Epithelial cell of esophagus (primary cell): ENCODE measurements around the gene DRC7.

Experiments used
- DNase-seq: peaks from one replicate; pipeline ENCODE4 v3.0.0; 2010; ENCODE audit warnings: low read depth
- H3K4me3 ChIP-seq: 2 replicates; pipeline ENCODE4 v1.5.1; 2011; ENCODE audit warnings: mild to moderate bottlenecking, low read length, control low read depth
- CTCF ChIP-seq: IDR thresholded peaks from 2 replicates; pipeline ENCODE4 v1.5.1; 2011; ENCODE audit warnings: low read depth, mild to moderate bottlenecking, low read length, control low read depth, inconsistent platforms; ENCODE audit not compliant: insufficient read depth; ENCODE audit errors: missing control alignments

Gene DRC7

GRCh38 chr16:57749101-57749692 is 54.6 kb downstream of the DRC7 start:
- H3K4me3 ChIP-seq = no peak overlapping the region
- DNase-seq = no peak
- no peak for TF ChIP-seq CTCF

GRCh38 chr16:57749856-57750452 is 55.3 kb downstream of the DRC7 start:
- no peak for DNase-seq
- TF ChIP-seq CTCF = no peak
- no peak overlapping the region for H3K4me3 ChIP-seq

GRCh38 chr16:57750796-57751538 is 56.4 kb downstream of the DRC7 start:
- no peak for DNase-seq
- TF ChIP-seq CTCF = no peak
- no peak overlapping the region for H3K4me3 ChIP-seq

- no peak overlapping the region for H3K4me3 ChIP-seq
- DNase-seq = no peak
- TF ChIP-seq CTCF = no peak
Measured at GRCh38 chr16:57751539-57752202, 57.1 kb downstream of the DRC7 start.

- H3K4me3 ChIP-seq = no peak overlapping the region
- no peak for TF ChIP-seq CTCF
- no peak for DNase-seq
Measured at GRCh38 chr16:57752203-57752580, 57.6 kb downstream of the DRC7 start.

- DNase-seq = no peak
- TF ChIP-seq CTCF = no peak
- no peak overlapping the region for H3K4me3 ChIP-seq
Measured at GRCh38 chr16:57752581-57753447, 58.2 kb downstream of the DRC7 start.
